Activated CD4-positive, alpha-beta memory T cell treated with anti-CD3 and anti-CD28 coated beads, Interleukin-2, amount 10 ng/mL, durations not matched to agents 7 days and 5 days (primary cell): ENCODE results near the gene EVI2A. TPM values are rescaled to one million over a fixed set of nuclear protein-coding genes. Genes with fewer than 3 reads are reported as not detected.

Source experiments
- total RNA-seq, 2 experiments: library from RNA; stranded (reverse); gene quantifications; one replicate each; pipeline ENCODE4 v1.2.3, GENCODE V29; 2021

The EVI2A gene
- total RNA-seq, 2 experiments from 2014 or later, result 109 to 110 TPM

Other genes starting within 250 kb of the EVI2A start
- 10 to 100 TPM; 22.6 to 25.5 TPM for gene NF1, start 226.6 kb downstream of the EVI2A start, total RNA-seq
- under 1 TPM; 0.55 to 0.65 TPM for gene OMG, start 24.4 kb downstream of the EVI2A start, total RNA-seq
- 100 to 1,000 TPM; 109 TPM for gene EVI2B, start 7.6 kb downstream of the EVI2A start, total RNA-seq
- 10 to 100 TPM; 38.6 to 41.1 TPM for gene RAB11FIP4, start 70.1 kb upstream of the EVI2A start, total RNA-seq